CD14-positive monocyte (primary cell): ENCODE data around the gene MAK. TPM values are rescaled to one million over a fixed set of nuclear protein-coding genes. Genes with fewer than 3 reads are reported as not detected.

ENCODE experiments used
- DNase-seq, 3 donors: peaks; one replicate each; pipeline ENCODE4 v3.0.0-alpha.2; 2011 to 2022
- H2AFZ ChIP-seq: 2 replicates; pipeline ENCODE4 v1.6.0; 2012; ENCODE audit warnings: mild to moderate bottlenecking, low read depth, low read length, inconsistent platforms; ENCODE audit not compliant: insufficient read depth, poor library complexity, severe bottlenecking
- H3K27ac ChIP-seq, 2 donors: 1 replicate in 1 of 2; 2 replicates in 1 of 2; pipeline ENCODE4 v1.5.1; 2012 to 2013; ENCODE audit warnings: low read length in 2 of 2, control low read depth in 1 of 2, inconsistent platforms in 1 of 2, low read depth in 1 of 2, mild to moderate bottlenecking in 1 of 2
- H3K27me3 ChIP-seq, 2 donors: one replicate each; pipeline versions ENCODE4 v1.6.0 to v1.6.1; 2011 to 2013; ENCODE audit warnings: low read length in 2 of 2; ENCODE audit not compliant: control insufficient read depth in 2 of 2, insufficient read depth in 2 of 2
- H3K36me3 ChIP-seq, 2 donors: replicated peaks in 1 of 2; 1 replicate in 1 of 2; 2 replicates in 1 of 2; pipeline versions ENCODE4 v1.5.1 to v1.6.1; 2012 to 2013; ENCODE audit warnings: low read length in 2 of 2, control low read depth in 1 of 2, inconsistent platforms in 1 of 2, mild to moderate bottlenecking in 1 of 2; ENCODE audit not compliant: insufficient read depth in 2 of 2, control insufficient read depth in 1 of 2
- H3K4me1 ChIP-seq, 2 donors: 1 replicate in 1 of 2; 2 replicates in 1 of 2; pipeline versions ENCODE4 v1.5.1 to v1.6.1; 2012 to 2013; ENCODE audit warnings: low read length in 2 of 2, control low read depth in 1 of 2, inconsistent platforms in 1 of 2, mild to moderate bottlenecking in 1 of 2, moderate library complexity in 1 of 2; ENCODE audit not compliant: insufficient read depth in 2 of 2, control insufficient read depth in 1 of 2
- H3K4me2 ChIP-seq: replicated peaks from 2 replicates; pipeline ENCODE3; 2012; ENCODE audit warnings: low read length, moderate library complexity, mild to moderate bottlenecking; ENCODE audit not compliant: poor library complexity, severe bottlenecking; ENCODE audit errors: extremely low read depth
- H3K4me3 ChIP-seq, 3 experiments: fragments of 200-600 bp in 1 of 3; sonication (generic) in 1 of 3; replicated peaks in 1 of 3; 1 replicate in 2 of 3; 2 replicates in 1 of 3; pipeline ENCODE4 v1.5.1; 2011 to 2013; ENCODE audit warnings: low read length in 3 of 3, mild to moderate bottlenecking in 3 of 3, control low read depth in 2 of 3, low read depth in 2 of 3, inconsistent platforms in 1 of 3, moderate library complexity in 1 of 3
- H3K79me2 ChIP-seq: 2 replicates; pipeline ENCODE4 v1.6.0; 2012; ENCODE audit warnings: mild to moderate bottlenecking, control low read depth, inconsistent platforms, low read length, moderate library complexity; ENCODE audit not compliant: insufficient read depth
- H3K9ac ChIP-seq: 2 replicates; pipeline ENCODE4 v1.6.0; 2017; ENCODE audit warnings: low read length, mild to moderate bottlenecking; ENCODE audit not compliant: insufficient read depth, poor library complexity, severe bottlenecking
- H3K9me3 ChIP-seq, 2 donors: replicated peaks in 1 of 2; 1 replicate in 1 of 2; 2 replicates in 1 of 2; pipeline versions ENCODE4 v1.5.1 to v1.6.1; 2012 to 2013; ENCODE audit warnings: low read length in 2 of 2, control low read depth in 1 of 2; ENCODE audit not compliant: control insufficient read depth in 1 of 2, insufficient read depth in 1 of 2
- H4K20me1 ChIP-seq: 2 replicates; pipeline ENCODE4 v1.6.0; 2012; ENCODE audit warnings: mild to moderate bottlenecking, low read length, control low read depth, moderate library complexity; ENCODE audit not compliant: insufficient read depth
- H3K27ac Mint-ChIP-seq, 7 donors: one replicate each; pipeline ENCODE4 v1.8.0; 2020; ENCODE audit warnings: mild to moderate bottlenecking in 7 of 7, mixed read lengths in 7 of 7, moderate library complexity in 6 of 7, inconsistent platforms in 2 of 7
- H3K27me3 Mint-ChIP-seq, 3 donors: one replicate each; pipeline ENCODE4 v1.8.0; 2021 to 2022; ENCODE audit warnings: low read depth in 3 of 3, mild to moderate bottlenecking in 3 of 3, mixed read lengths in 3 of 3, moderate library complexity in 3 of 3, inconsistent platforms in 1 of 3
- H3K36me3 Mint-ChIP-seq, 2 donors: one replicate each; pipeline ENCODE4 v1.8.0; 2020; ENCODE audit warnings: mixed read lengths in 2 of 2, inconsistent platforms in 1 of 2, mild to moderate bottlenecking in 1 of 2
- H3K4me1 Mint-ChIP-seq: one replicate; pipeline ENCODE4 v1.8.0; 2020; ENCODE audit warnings: mild to moderate bottlenecking, mixed read lengths
- H3K4me3 Mint-ChIP-seq, 2 donors: one replicate each; pipeline ENCODE4 v1.8.0; 2020; ENCODE audit warnings: mild to moderate bottlenecking in 2 of 2, mixed read lengths in 2 of 2, moderate library complexity in 1 of 2
- H3K9me3 Mint-ChIP-seq, 7 donors: one replicate each; pipeline ENCODE4 v1.8.0; 2020 to 2022; ENCODE audit warnings: mixed read lengths in 7 of 7, mild to moderate bottlenecking in 6 of 7, moderate library complexity in 6 of 7, inconsistent platforms in 2 of 7
- CTCF ChIP-seq: fragments of 200-600 bp; IDR thresholded peaks from one replicate; pipeline ENCODE4 v1.8.0; 2022; ENCODE audit warnings: antibody characterized with exemption, mild to moderate bottlenecking
- WGBS: methylation state at CpG from one replicate; pipeline ENCODE4 v1.1.5; 2013; ENCODE audit warnings: missing lambda C conversion rate; ENCODE audit not compliant: insufficient coverage; 5-methylcytosine and 5-hydroxymethylcytosine counted together
- intact Hi-C, 2 donors: fragments of 100-400 bp; cut with micrococcal nuclease; formaldehyde crosslinking; loops; one replicate each; pipeline versions ENCODE4 v1.15.0 to v1.15.1; 2023
- polyA plus RNA-seq, 3 donors: library from polyadenylated mRNA; depleted of rRNA in 1 of 3; unstranded in 2 of 3; stranded (reverse) in 1 of 3; fragments of 300-500 nt in 2 of 3; fragments of >200 nt in 1 of 3; fragmentation: Illumina TruSeq in 2 of 3; gene quantifications; 1 replicate in 2 of 3; 2 replicates in 1 of 3; pipeline ENCODE4 v1.2.3, GENCODE V29; 2012 to 2021

The MAK gene
- polyA plus RNA-seq, 3 donors: 0.68 to 1.4 (median 0.76) TPM

GRCh38 chr6:10740061-10740460 lies 98.3 kb downstream of the MAK start:
- TF ChIP-seq CTCF: no peak
- Mint-ChIP-seq H3K9me3 (peaks cover 0 to 6% (median 4%) of the 10 kb centered on the region in 7 donors), H3K4me3 (no peak overlapping the region), H3K4me1 (no peaks in the 10 kb centered on the region), H3K27ac (no peak overlapping the region), H3K27me3 (peaks cover 0 to 1% (median 0%) of the 10 kb centered on the region in 3 donors), H3K36me3 (peaks cover 0 to 17% of the 10 kb centered on the region in 2 donors)
- no peaks in the 10 kb centered on the region for H3K36me3 ChIP-seq
- no peaks in the 10 kb centered on the region for H3K27me3 ChIP-seq
- no peak overlapping the region for H2AFZ ChIP-seq
- no peak overlapping the region for H3K27ac ChIP-seq
- H3K4me3 ChIP-seq: no peak overlapping the region
- peaks cover 0 to 2% of the 10 kb centered on the region in 2 donors for H3K9me3 ChIP-seq
- no peak overlapping the region for H3K9ac ChIP-seq
- no peaks in the 10 kb centered on the region for H3K4me1 ChIP-seq
- no peak for DNase-seq
- H3K79me2 ChIP-seq: no peaks in the 10 kb centered on the region
- intact Hi-C loops: no loop called here
- no peak overlapping the region for H3K4me2 ChIP-seq
- no peaks in the 10 kb centered on the region for H4K20me1 ChIP-seq

GRCh38 chr6:10736731-10737130 lies 101.6 kb downstream of the MAK start:
- H3K27me3 ChIP-seq: no peaks in the 10 kb centered on the region
- intact Hi-C loops: no loop called here

More at GRCh38 chr6:10736731-10737130, 101.6 kb downstream of the MAK start:
- Mint-ChIP-seq H3K9me3 (peaks cover 0 to 6% (median 4%) of the 10 kb centered on the region in 7 donors), H3K27me3 (peaks cover 0 to 2% (median 1%) of the 10 kb centered on the region in 3 donors), H3K4me1 (no peaks in the 10 kb centered on the region), H3K27ac (no peak overlapping the region), H3K36me3 (peaks cover 16 to 31% of the 10 kb centered on the region in 2 donors), H3K4me3 (no peak overlapping the region)
- WGBS: no CpG with 5 or more reads among the region's 2 CpGs
- DNase-seq: no peak
- H4K20me1 ChIP-seq: no peaks in the 10 kb centered on the region
- H3K79me2 ChIP-seq: no peaks in the 10 kb centered on the region
- H2AFZ ChIP-seq: no peak overlapping the region
- no peaks in the 10 kb centered on the region for H3K4me1 ChIP-seq
- peaks cover 9 to 19% of the 10 kb centered on the region in 2 donors for H3K36me3 ChIP-seq
- no peak for TF ChIP-seq CTCF
- no peak overlapping the region for H3K27ac ChIP-seq
- peaks cover 0 to 2% of the 10 kb centered on the region in 2 donors for H3K9me3 ChIP-seq
- no peak overlapping the region for H3K4me3 ChIP-seq
- H3K9ac ChIP-seq: no peak overlapping the region
- H3K4me2 ChIP-seq: no peak overlapping the region
